Erythroblast (primary cell): ENCODE results near the gene SEMA4G.
"Not testable (repeated sequence)": the region's sequence is repeated elsewhere in the genome, so short reads cannot be mapped to it uniquely, and the experiment has no call there.

Source experiments
- DNase-seq, 2 experiments: peaks; one replicate each; lab custom pipeline; 2025; lab: John Stamatoyannopoulos, UW
- GATA1 ChIP-seq: IDR thresholded peaks from 2 replicates; pipeline ENCODE4 v1.6.1; 2011; ENCODE audit warnings: low read depth, mild to moderate bottlenecking, control low read depth, low read length, moderate library complexity
- POLR2A ChIP-seq: IDR thresholded peaks from 2 replicates; pipeline ENCODE4 v1.6.1; 2011; ENCODE audit warnings: mild to moderate bottlenecking, low read length

The SEMA4G gene

GRCh38 chr10:100963826-100964225, 5.5 kb upstream of the SEMA4G start:
- TF ChIP-seq POLR2A: no peak
- no peak for TF ChIP-seq GATA1
- DNase-seq: no peak

DNA sequence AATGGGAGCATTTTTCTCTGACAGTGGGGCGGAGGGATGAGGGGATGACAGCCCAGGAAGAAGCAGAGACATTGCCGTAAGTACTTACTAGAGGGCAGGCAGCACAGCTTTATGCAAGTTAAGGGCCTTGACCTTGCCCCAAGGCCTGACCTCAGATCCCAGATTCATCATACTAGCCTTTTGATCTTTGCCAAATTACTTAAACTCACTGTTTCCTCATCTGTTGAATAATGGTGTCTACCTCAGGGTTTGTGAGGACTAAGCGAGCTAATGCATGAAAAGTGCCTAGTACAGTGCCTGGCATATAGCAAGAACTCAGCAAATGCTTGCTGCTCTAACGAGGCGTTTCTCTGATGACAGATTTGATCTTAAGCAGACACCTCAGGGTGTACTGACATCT, 3.5 kb upstream of the SEMA4G start:
- DNase-seq: no peak
- no peak for TF ChIP-seq POLR2A
- no peak for TF ChIP-seq GATA1

GRCh38 chr10:100966887-100967286, 2.4 kb upstream of the SEMA4G start:
- TF ChIP-seq GATA1 (no peak), POLR2A (no peak)

GRCh38 chr10:100967332-100967731, 2.0 kb upstream of the SEMA4G start:
- TF ChIP-seq GATA1: no peak
- no peak for TF ChIP-seq POLR2A
- peak in 1 of 2 experiments; percentile 22 for DNase-seq

More at GRCh38 chr10:100966887-100967286, 2.4 kb upstream of the SEMA4G start:
- no peak for DNase-seq

DNA sequence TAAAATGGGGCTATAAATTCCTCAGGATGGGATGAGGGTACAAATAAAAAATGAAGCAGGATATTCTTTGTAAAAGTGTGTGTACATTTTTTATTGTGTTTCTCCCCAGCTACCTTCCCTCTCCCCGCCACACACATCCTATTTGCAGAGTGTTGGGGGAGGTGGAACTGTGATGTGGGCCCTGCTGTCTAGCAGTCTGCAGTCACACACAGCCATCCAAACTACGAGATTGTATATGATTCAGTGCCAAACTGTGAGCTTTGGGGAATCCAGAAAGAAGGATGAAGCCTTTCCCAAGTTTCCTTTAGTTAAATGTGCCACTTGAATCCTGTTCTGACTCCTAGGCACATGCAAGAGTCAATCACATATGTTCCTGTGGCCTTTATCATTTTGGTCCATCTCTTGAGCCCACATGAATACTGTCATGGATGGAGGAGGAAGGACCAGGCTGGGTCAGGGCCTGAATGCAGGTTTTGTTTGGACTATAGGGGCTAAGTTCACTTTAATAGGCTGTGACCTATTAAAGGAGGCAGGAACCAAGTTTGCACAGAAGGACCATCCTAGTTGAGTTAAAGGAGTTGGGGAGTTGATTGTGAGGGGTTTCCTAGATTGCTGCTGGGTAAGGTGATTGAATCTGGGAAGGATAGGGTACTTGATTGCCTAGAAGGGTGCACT, 1.1 kb upstream of the SEMA4G start:
- TF ChIP-seq POLR2A (no peak), GATA1 (no peak)
- DNase-seq: no peak

GRCh38 chr10:100968863-100969186, 479 bp upstream of the SEMA4G start:
- TF ChIP-seq GATA1: no peak
- no peak for TF ChIP-seq POLR2A
- DNase-seq: no peak

DNA sequence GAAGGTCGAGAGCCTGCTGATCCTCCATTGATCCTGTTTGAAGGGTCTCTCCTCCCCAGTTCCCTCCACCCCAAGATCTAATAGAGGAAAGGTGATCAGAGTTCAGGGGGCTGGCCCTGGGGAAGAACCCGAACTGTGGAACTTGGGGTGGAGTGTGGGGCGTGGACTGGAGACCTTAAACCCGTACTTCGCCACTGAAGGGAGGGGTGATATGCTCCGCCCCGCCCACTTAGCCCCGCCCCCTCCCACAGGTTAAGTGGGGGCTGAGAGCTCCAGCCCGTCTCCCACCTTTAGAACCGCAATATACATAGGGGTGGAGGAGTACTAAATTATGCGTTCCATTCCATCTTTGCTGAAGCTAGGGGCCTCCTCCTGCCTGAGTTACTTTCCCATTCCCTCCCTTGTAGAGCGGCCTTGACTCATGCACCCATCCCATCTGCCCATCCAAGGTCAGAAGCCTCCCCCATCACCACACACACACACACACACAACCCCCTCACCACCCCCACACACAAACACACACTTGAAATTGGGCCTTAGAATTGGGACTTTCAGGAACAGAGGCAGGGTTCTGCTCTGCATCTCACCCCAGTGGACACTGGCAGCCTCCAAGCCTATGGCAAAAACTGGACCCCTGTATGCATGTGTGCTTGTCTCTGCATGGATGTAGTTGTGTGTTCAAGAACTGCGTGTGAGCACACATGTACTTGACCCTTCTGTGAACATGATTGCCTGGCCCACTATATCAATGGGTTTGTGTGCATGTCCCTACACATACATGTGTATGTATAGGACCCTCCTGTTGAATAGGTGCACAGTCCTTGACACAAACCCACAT, 991 bp downstream of the SEMA4G start:
- TF ChIP-seq GATA1: no peak
- TF ChIP-seq POLR2A: no peak
- peak; percentile 24 to 39 for DNase-seq

DNA sequence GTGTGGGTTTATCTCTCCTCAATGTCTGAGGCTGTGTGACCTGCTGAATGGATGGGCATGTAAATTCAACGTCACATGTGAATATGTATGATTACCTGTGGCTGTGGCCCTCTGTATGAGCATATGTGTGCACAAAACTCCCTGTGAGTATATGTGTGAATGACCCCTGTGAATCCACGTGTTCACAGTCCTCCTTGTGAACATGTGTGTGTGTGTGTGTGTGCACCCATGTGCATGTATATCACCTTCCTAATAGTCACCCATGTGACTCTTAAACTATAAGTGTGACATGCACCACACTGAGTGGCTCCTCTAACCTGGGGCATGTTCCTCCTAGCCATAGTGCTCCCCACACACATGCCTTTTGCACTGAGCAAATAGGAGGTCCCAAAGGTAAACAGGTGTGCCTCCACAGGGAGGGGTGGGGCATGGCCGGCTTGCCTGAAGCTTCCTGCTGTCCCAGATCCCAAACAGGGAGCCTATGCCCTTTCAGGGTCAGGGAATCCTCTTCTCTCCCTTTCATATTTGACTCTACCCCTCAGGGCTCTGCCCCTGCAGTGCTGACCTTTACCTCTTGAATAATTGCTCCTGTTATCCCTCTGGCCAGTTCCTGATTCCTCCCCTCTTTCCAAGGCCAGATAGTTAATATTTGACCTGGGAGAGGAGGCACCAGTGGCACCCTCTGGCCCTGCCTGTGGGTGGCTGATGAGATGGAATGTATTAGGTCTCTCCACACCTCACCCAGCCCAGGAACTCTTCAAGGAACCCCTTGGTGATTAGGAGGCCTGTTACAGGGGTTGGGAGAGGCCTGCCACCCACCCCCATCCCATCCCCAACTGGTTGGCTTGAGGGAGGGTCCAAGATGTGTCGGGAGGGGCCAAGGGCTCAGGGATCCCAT, 1.9 kb downstream of the SEMA4G start:
- DNase-seq: no peak
- TF ChIP-seq POLR2A (no peak), GATA1 (no peak)

DNA sequence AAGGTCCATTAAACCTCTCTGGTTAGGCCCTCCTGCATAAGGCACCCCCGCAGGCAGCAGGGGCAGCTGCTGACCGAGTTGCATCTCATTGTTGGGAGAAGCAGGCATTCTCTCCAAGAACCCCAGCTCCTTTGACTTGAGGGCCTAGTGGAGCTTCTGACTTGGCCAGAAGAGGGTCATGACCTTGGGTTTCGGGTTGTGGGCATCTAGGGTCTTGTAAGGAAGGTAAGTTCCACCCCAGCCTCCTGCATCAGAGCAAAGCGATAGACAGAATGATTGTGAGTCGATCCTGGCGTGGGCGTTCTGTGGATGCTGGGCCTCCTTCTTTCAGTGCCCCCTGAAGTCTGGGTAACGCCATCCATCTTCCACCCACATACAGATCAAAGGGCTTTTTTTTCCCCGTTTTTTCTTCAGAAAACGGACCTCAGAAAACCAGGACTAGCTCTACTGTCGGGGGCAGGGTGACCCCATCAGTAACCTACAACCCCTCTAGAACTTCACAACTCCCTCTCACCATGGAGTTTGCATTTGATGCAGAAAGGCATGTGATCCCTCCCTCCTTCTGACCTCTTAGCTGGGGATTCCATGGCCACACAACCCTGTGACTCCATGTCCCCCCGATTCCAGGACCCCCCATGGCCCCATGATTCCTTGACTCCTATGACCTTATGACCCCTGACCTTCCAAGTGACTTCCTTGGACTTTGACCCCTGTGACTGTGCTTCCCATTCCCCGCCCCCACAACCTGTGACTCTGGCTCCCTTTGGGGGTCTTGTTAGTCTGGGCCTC, 3.0 kb downstream of the SEMA4G start:
- DNase-seq: no peak
- no peak for TF ChIP-seq POLR2A
- TF ChIP-seq GATA1: no peak

GRCh38 chr10:100972904-100973535, 3.7 kb downstream of the SEMA4G start:
- no peak for TF ChIP-seq GATA1
- no peak for TF ChIP-seq POLR2A
- DNase-seq: no peak

DNA sequence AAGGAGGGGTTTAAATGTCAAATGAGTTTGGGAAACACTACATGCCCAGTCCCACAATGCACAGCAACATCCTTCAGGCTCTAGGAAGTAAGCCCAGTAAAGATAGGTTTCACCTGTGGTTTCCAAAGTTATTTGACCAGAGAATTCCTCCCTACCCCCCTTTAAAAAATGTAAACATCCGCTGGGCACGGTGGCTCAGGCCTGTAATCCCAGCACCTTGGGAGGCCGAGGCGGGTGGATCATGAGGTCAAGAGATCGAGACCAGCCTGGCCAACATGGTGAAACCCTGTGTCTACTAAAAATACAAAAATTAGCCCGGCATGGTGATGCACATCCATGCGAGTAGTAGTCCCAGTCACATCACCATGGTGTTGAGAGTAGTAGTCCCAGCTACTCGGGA, 6.1 kb downstream of the SEMA4G start:
- not testable (repeated sequence) for DNase-seq

DNA sequence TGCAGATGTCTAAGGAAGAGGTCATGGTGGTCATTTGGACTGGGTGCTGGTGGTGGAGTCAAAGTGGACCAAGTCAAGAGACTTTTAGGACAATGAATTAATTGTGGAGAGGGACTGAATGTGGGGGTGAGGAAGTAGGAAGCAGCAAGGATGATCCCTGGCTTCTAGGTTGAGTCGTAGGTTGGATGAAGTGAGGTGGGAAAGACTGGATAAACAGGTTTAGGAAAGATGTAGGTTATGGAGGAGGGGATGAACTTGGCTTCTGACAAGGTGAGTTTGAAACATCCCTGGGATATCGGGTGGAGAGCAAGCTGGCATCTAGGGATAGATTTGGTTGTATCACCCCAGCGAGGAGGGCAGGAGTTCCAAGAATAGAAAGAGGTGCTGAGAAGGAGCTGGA, 7.6 kb downstream of the SEMA4G start:
- DNase-seq: no peak
- TF ChIP-seq GATA1 (no peak), POLR2A (no peak)

GRCh38 chr10:100977436-100977835, 8.1 kb downstream of the SEMA4G start:
- DNase-seq: no peak
- no peak for TF ChIP-seq POLR2A
- TF ChIP-seq GATA1: no peak
